PC-9 (cell line): Measurements from ENCODE around the gene TMA7B. TPM values are rescaled to one million over a fixed set of nuclear protein-coding genes. Genes with fewer than 3 reads are reported as not detected.

ENCODE experiments used
- BruUV-seq: library from RNA; stranded (reverse); fragments of 400-500 nt; replicated peaks from 2 replicates; lab custom pipeline; 2021; lab: Mats Ljungman, UMichigan
- CTCF ChIA-PET: fragments of 300-600 bp; sonication (Branson Sonifier 250); formaldehyde crosslinking; loops from one replicate; lab custom pipeline; 2022; ENCODE audit warnings: antibody characterized with exemption; lab: Charles Lee
- POLR2A ChIA-PET: fragments of 300-600 bp; sonication (Branson Sonifier 250); formaldehyde crosslinking; loops from one replicate; lab custom pipeline; 2022; ENCODE audit warnings: antibody characterized with exemption; ENCODE audit not compliant: unreplicated experiment; lab: Charles Lee
- DNase-seq, 2 experiments: peaks; one replicate each; pipeline versions ENCODE4 v3.0.0 to v3.0.0-alpha.2; 2015 to 2022; ENCODE audit warnings: mixed read lengths in 1 of 2
- H2AFZ ChIP-seq: fragments of 200-600 bp; sonication (generic); 2 replicates; pipeline ENCODE4 v1.8.1; 2017; ENCODE audit warnings: antibody characterized with exemption
- H3F3A ChIP-seq: fragments of 200-600 bp; sonication (generic); 2 replicates; pipeline ENCODE4 v1.8.1; 2017; ENCODE audit warnings: antibody characterized with exemption, mild to moderate bottlenecking, low read depth; ENCODE audit not compliant: insufficient read depth
- H3K27ac ChIP-seq: fragments of 200-600 bp; sonication (generic); 2 replicates; pipeline ENCODE4 v1.6.1; 2016; ENCODE audit warnings: mixed run types
- H3K27me3 ChIP-seq: fragments of 200-600 bp; sonication (generic); 2 replicates; pipeline ENCODE4 v1.6.1; 2016; ENCODE audit warnings: low read depth, mixed run types; ENCODE audit not compliant: insufficient read depth
- H3K36me3 ChIP-seq: fragments of 200-600 bp; sonication (generic); 2 replicates; pipeline ENCODE4 v1.6.1; 2016; ENCODE audit warnings: low read depth, mixed run types
- H3K4me1 ChIP-seq: fragments of 200-600 bp; sonication (generic); replicated peaks from 2 replicates; pipeline ENCODE4 v1.6.1; 2016; ENCODE audit warnings: mixed run types; ENCODE audit not compliant: insufficient read depth
- H3K4me2 ChIP-seq: fragments of 200-600 bp; sonication (generic); 2 replicates; pipeline ENCODE4 v1.6.1; 2017; ENCODE audit warnings: mixed run types
- H3K4me3 ChIP-seq: fragments of 200-600 bp; sonication (generic); 2 replicates; pipeline ENCODE4 v1.6.1; 2016; ENCODE audit warnings: mixed run types
- H3K79me2 ChIP-seq: fragments of 200-600 bp; sonication (generic); 2 replicates; pipeline ENCODE4 v1.6.1; 2017; ENCODE audit warnings: low read depth, mixed run types
- H3K9me2 ChIP-seq: fragments of 200-600 bp; sonication (generic); 2 replicates; pipeline ENCODE4 v1.8.1; 2017; ENCODE audit warnings: mild to moderate bottlenecking; ENCODE audit not compliant: insufficient read depth
- H3K9me3 ChIP-seq: fragments of 200-600 bp; sonication (generic); 2 replicates; pipeline ENCODE4 v1.8.1; 2016; ENCODE audit warnings: low read depth; ENCODE audit not compliant: insufficient read depth
- H4K20me1 ChIP-seq: fragments of 200-600 bp; sonication (generic); 2 replicates; pipeline ENCODE4 v1.8.1; 2017; ENCODE audit not compliant: insufficient read depth
- CTCF ChIP-seq: fragments of 200-600 bp; sonication (generic); conservative IDR thresholded peaks from 2 replicates; pipeline ENCODE4 v1.6.1; 2017; ENCODE audit warnings: mixed run types, antibody characterized with exemption, mild to moderate bottlenecking, moderate library complexity
- EZH2 ChIP-seq: fragments of 200-600 bp; sonication (generic); IDR thresholded peaks from 2 replicates; pipeline ENCODE4 v1.8.0; 2017; ENCODE audit warnings: antibody characterized with exemption, low read depth
- intact Hi-C: fragments of 100-400 bp; cut with micrococcal nuclease; formaldehyde crosslinking; loops from one replicate; pipeline ENCODE4 v1.10.0; 2022; ENCODE audit not compliant: unreplicated experiment
- total RNA-seq: library from RNA; stranded (reverse); gene quantifications from 2 replicates; pipeline ENCODE4 v1.2.3, GENCODE V29; 2021

Gene TMA7B
- total RNA-seq, 1 experiment from 2014 or later: not detected

- no TSS peak for BruUV-seq
- Histone ChIP-seq H3K36me3 (no peaks in the 10 kb centered on the region), H3K27ac (no peak overlapping the region), H3K4me2 (no peak overlapping the region), H4K20me1 (peaks cover 3% of the 10 kb centered on the region; the same call in 1 of the 2 replicates), H3K79me2 (no peaks in the 10 kb centered on the region), H3K9me2 (no peaks in the 10 kb centered on the region), H2AFZ (no peak overlapping the region), H3K9me3 (no peaks in the 10 kb centered on the region), H3K27me3 (peaks cover 73% of the 10 kb centered on the region), H3K4me3 (no peak overlapping the region), H3K4me1 (no peaks in the 10 kb centered on the region), H3F3A (no peaks in the 10 kb centered on the region)
- POLR2A ChIA-PET: no interaction called here
- TF ChIP-seq CTCF: 0 out of 2 replicates have a peak, but pooled peaks have one; percentile 8
- TF ChIP-seq EZH2: no peak
- CTCF ChIA-PET: interaction anchor here (0.7 kb wide), 1 partner anchor 93 kb away, joined by 11 read pairs; no protein-coding TSS in a partner anchor
- intact Hi-C loops: no loop called here
- DNase-seq: no peak
Measured at GRCh38 chr22:39943337-39943736, 16.9 kb upstream of the TMA7B start.

GRCh38 chr22:39943953-39944872, 16.0 kb upstream of the TMA7B start:
- TF ChIP-seq EZH2 (no peak), CTCF (no peak)
- Histone ChIP-seq H3K79me2 (no peaks in the 10 kb centered on the region), H3K4me3 (no peak overlapping the region), H3K9me3 (no peaks in the 10 kb centered on the region), H4K20me1 (peaks cover 3% of the 10 kb centered on the region; the same call in 1 of the 2 replicates), H3K27ac (no peak overlapping the region), H2AFZ (no peak overlapping the region), H3K4me2 (no peak overlapping the region), H3F3A (no peaks in the 10 kb centered on the region), H3K36me3 (no peaks in the 10 kb centered on the region), H3K9me2 (no peaks in the 10 kb centered on the region), H3K27me3 (peaks cover 71% of the 10 kb centered on the region), H3K4me1 (no peaks in the 10 kb centered on the region)
- intact Hi-C loops: no loop called here
- CTCF ChIA-PET: interaction anchor here (0.7 kb wide), 1 partner anchor 93 kb away, joined by 11 read pairs; no protein-coding TSS in a partner anchor
- POLR2A ChIA-PET: no interaction called here
- no peak for DNase-seq
- BruUV-seq: no TSS peak

- Histone ChIP-seq H4K20me1 (no peaks in the 10 kb centered on the region), H2AFZ (no peak overlapping the region), H3K4me1 (no peaks in the 10 kb centered on the region), H3K27me3 (peaks cover 75% of the 10 kb centered on the region), H3K4me2 (no peak overlapping the region), H3K36me3 (no peaks in the 10 kb centered on the region), H3K9me3 (no peaks in the 10 kb centered on the region), H3K27ac (no peak overlapping the region), H3K9me2 (no peaks in the 10 kb centered on the region), H3K79me2 (no peaks in the 10 kb centered on the region), H3K4me3 (no peak overlapping the region), H3F3A (no peaks in the 10 kb centered on the region)
- no peak for DNase-seq
- intact Hi-C loops: no loop called here
- ChIA-PET CTCF (no interaction called here), POLR2A (no interaction called here)
- no peak for TF ChIP-seq CTCF
- TF ChIP-seq EZH2: no peak
- no TSS peak for BruUV-seq
Measured at GRCh38 chr22:39946126-39946502, 14.1 kb upstream of the TMA7B start.
